HepG2 (cell line): ENCODE measurements around the gene THAP2. TPM values are rescaled to one million over a fixed set of nuclear protein-coding genes. Genes with fewer than 3 reads are reported as not detected.

Source experiments
- ATAC-seq: fragments of 200-7000 bp; cut with Tn5 transposase; 3 replicates; pipeline ENCODE4 v1.9.1; 2020; ENCODE audit warnings: mild to moderate bottlenecking, moderate library complexity
- BruUV-seq: library from RNA; stranded (reverse); fragments of 400-500 nt; replicated peaks from 2 replicates; lab custom pipeline; 2021; lab: Mats Ljungman, UMichigan
- CTCF ChIA-PET: fragments of 300-600 bp; formaldehyde crosslinking; extraction: SDS; loops from one replicate; lab custom pipeline; 2021; ENCODE audit warnings: low total read pairs, inconsistent platforms, low intra/inter-chr PET ratio; lab: Yijun Ruan, JAX
- POLR2A ChIA-PET: fragments of 350-600 bp; sonication (Branson Sonifier 250); formaldehyde crosslinking; loops from one replicate; lab custom pipeline; 2020; ENCODE audit warnings: antibody characterized with exemption, inconsistent platforms; lab: Yijun Ruan, JAX
- DNase-seq: peaks from one replicate; pipeline ENCODE4 v3.0.0-alpha.2; 2015; ENCODE audit warnings: low spot score
- FAIRE-seq: peaks from 3 replicates; lab custom pipeline; 2011; peaks lifted over from hg19 to GRCh38; lab: Jason Lieb, UNC
- H2AFZ ChIP-seq: one replicate; pipeline ENCODE4 v1.6.1; 2011; ENCODE audit warnings: low read length, inconsistent platforms
- H3K27ac ChIP-seq: fragments of 300-600 bp; 3 replicates; pipeline ENCODE4 v1.8.0; 2011; ENCODE audit warnings: mixed run types, mild to moderate bottlenecking, mixed read lengths, low read length, inconsistent platforms; ENCODE audit not compliant: insufficient read depth; ENCODE audit errors: extremely low read length
- H3K27me3 ChIP-seq, 2 experiments: fragments of 200-600 bp in 1 of 2; 2 replicates in 1 of 2; 3 replicates in 1 of 2; pipeline versions ENCODE4 v1.6.0 to v1.8.0; 2011; ENCODE audit warnings: low read length in 2 of 2, mild to moderate bottlenecking in 2 of 2, moderate library complexity in 2 of 2, inconsistent platforms in 1 of 2; ENCODE audit not compliant: insufficient read depth in 2 of 2, control insufficient read depth in 1 of 2
- H3K36me3 ChIP-seq, 2 experiments: fragments of 200-600 bp in 1 of 2; replicated peaks in 1 of 2; 2 replicates in 1 of 2; 3 replicates in 1 of 2; pipeline versions ENCODE4 v1.5.1 to v1.8.0; 2011; ENCODE audit warnings: low read length in 2 of 2, inconsistent platforms in 1 of 2; ENCODE audit not compliant: insufficient read depth in 2 of 2, control insufficient read depth in 1 of 2
- H3K4me1 ChIP-seq: 2 replicates; pipeline ENCODE4 v1.5.1; 2012; ENCODE audit warnings: low read length, inconsistent platforms; ENCODE audit not compliant: insufficient read depth
- H3K4me2 ChIP-seq: 2 replicates; pipeline ENCODE4 v1.6.0; 2011; ENCODE audit warnings: low read depth, low read length, inconsistent platforms
- H3K4me3 ChIP-seq, 3 experiments: fragments of 200-600 bp in 1 of 3; sonication (generic), shearing (Covaris generic) in 1 of 3; replicated peaks in 1 of 3; 2 replicates each; pipeline ENCODE4 v1.5.1; 2011 to 2016; ENCODE audit warnings: low read length in 3 of 3, inconsistent platforms in 2 of 3, low read depth in 2 of 3, mild to moderate bottlenecking in 2 of 3, control low read depth in 1 of 3, mixed read lengths in 1 of 3; ENCODE audit not compliant: insufficient read depth in 1 of 3
- H3K79me2 ChIP-seq: one replicate; pipeline ENCODE4 v1.6.1; 2011; ENCODE audit warnings: low read length, inconsistent platforms; ENCODE audit not compliant: insufficient read depth
- H3K9ac ChIP-seq: 2 replicates; pipeline ENCODE4 v1.6.0; 2011; ENCODE audit warnings: mild to moderate bottlenecking, low read depth, low read length, inconsistent platforms; ENCODE audit not compliant: insufficient read depth
- H3K9me3 ChIP-seq: 2 replicates; pipeline ENCODE4 v1.5.1; 2012; ENCODE audit warnings: mild to moderate bottlenecking, low read length
- H4K20me1 ChIP-seq: 2 replicates; pipeline ENCODE4 v1.6.0; 2011; ENCODE audit warnings: inconsistent platforms, mild to moderate bottlenecking, low read length, moderate library complexity; ENCODE audit not compliant: insufficient read depth
- BCLAF1 ChIP-seq: fragments of 450-650 bp; IDR thresholded peaks from 2 replicates; pipeline ENCODE4 v1.6.1; 2017; ENCODE audit warnings: mild to moderate bottlenecking
- CBX1 ChIP-seq: IDR thresholded peaks from one replicate; pipeline ENCODE4 v1.6.1; 2016; ENCODE audit warnings: antibody characterized with exemption, low read depth
- RFX1 ChIP-seq: fragments of 450-650 bp; IDR thresholded peaks from 2 replicates; pipeline ENCODE4 v1.6.1; 2017
- ZNF142 ChIP-seq: sonication (generic); formaldehyde crosslinking; IDR thresholded peaks from 2 replicates; pipeline ENCODE4 v1.4.0; 2020; ENCODE audit warnings: missing genetic modification reagents
- ZNF446 ChIP-seq: sonication (generic); formaldehyde crosslinking; IDR thresholded peaks from 2 replicates; pipeline ENCODE4 v1.5.0; 2020; ENCODE audit warnings: mild to moderate bottlenecking, missing genetic modification reagents
- ZNF616 ChIP-seq: sonication (generic); formaldehyde crosslinking; IDR thresholded peaks from 2 replicates; pipeline ENCODE4 v1.5.0; 2020; ENCODE audit warnings: low read depth, mild to moderate bottlenecking, missing genetic modification reagents
- ZNF704 ChIP-seq: sonication (generic); formaldehyde crosslinking; IDR thresholded peaks from 2 replicates; pipeline ENCODE4 v1.8.1; 2023; ENCODE audit warnings: mild to moderate bottlenecking, inconsistent platforms, moderate library complexity, missing genetic modification reagents, borderline replicate concordance
- ZNF747 ChIP-seq: sonication (generic); formaldehyde crosslinking; IDR thresholded peaks from 2 replicates; pipeline ENCODE4 v1.8.1; 2023; ENCODE audit warnings: missing genetic modification reagents, mild to moderate bottlenecking, borderline replicate concordance
- ZSCAN29 ChIP-seq: sonication (generic); formaldehyde crosslinking; conservative IDR thresholded peaks from 2 replicates; pipeline ENCODE4 v1.4.0; 2020; ENCODE audit warnings: mild to moderate bottlenecking, missing genetic modification reagents
- WGBS: methylation state at CpG from one replicate; pipeline ENCODE4 v1.1.6; 2017; ENCODE audit warnings: low lambda C conversion rate; 5-methylcytosine and 5-hydroxymethylcytosine counted together
- in situ Hi-C: cut with HindIII; loops from 2 replicates; pipeline ENCODE4 v1.10.0; 2017; ENCODE audit warnings: low pct_unique_long_range_greater_than_20kb; ENCODE audit not compliant: extremely low pct_ligation_motif_present
- intact Hi-C: fragments of 100-400 bp; cut with micrococcal nuclease; formaldehyde crosslinking; loops from one replicate; pipeline ENCODE4 v1.10.0; 2022; ENCODE audit not compliant: unreplicated experiment
- polyA plus RNA-seq, 8 experiments: library from polyadenylated mRNA; depleted of rRNA in 3 of 8; stranded (reverse) in 7 of 8; unstranded in 1 of 8; fragments of >200 nt; fragmentation: Illumina TruSeq in 4 of 8; extraction: Trizol in 4 of 8; gene quantifications; 2 replicates each; pipeline versions ENCODE4 v1.2.1 to v1.2.3, GENCODE V29; 2011 to 2016; ENCODE audit warnings: low read depth in 4 of 8, missing spikeins in 1 of 8, mixed read lengths in 1 of 8; ENCODE audit not compliant: insufficient read depth in 1 of 8
- total RNA-seq, 5 experiments: library from RNA; depleted of rRNA; stranded (reverse); fragments of >200 nt; fragmentation: Illumina TruSeq; extraction: Trizol; gene quantifications; 2 replicates each; pipeline ENCODE4 v1.2.3, GENCODE V29; 2016; ENCODE audit warnings: low read depth in 1 of 5

The THAP2 gene
- total and polyA plus RNA-seq, 2 of the 13 experiments (the other 11 are each of a cell fraction or from before 2014, with no cell fraction given): 5.2 to 6.2 TPM

GRCh38 chr12:71694099-71694820, 30.2 kb downstream of the THAP2 start:
- Histone ChIP-seq H3K27me3 (no peaks in the 10 kb centered on the region), H3K79me2 (no peaks in the 10 kb centered on the region), H4K20me1 (no peaks in the 10 kb centered on the region), H3K27ac (no peak overlapping the region), H3K36me3 (peaks cover under 1 to 16% of the 10 kb centered on the region in 2 experiments; a peak in 3 of 5 replicates), H2AFZ (no peak overlapping the region), H3K4me1 (peaks cover 21% of the 10 kb centered on the region), H3K9ac (no peak overlapping the region), H3K4me2 (no peak overlapping the region), H3K9me3 (no peaks in the 10 kb centered on the region), H3K4me3 (no peak overlapping the region)
- FAIRE-seq (no peak), ATAC-seq (peak; percentile 48), DNase-seq (no peak)
- ChIA-PET POLR2A (interaction anchor here (2.0 kb wide), 1 partner anchor 8 kb away, joined by 14 read pairs; the partner anchor contains the start of gene TMEM19), CTCF (no interaction called here)
- intact Hi-C loops: no loop called here
- BruUV-seq: no TSS peak
- 84% methylated on average over 1 of the region's 1 CpG for WGBS
- in situ Hi-C loops: no loop called here
- TF ChIP-seq BCLAF1 (no peak), ZNF747 (CRISPR knock-in tag) (no peak), ZNF616 (CRISPR knock-in tag) (no peak), ZSCAN29 (CRISPR knock-in tag) (no peak), ZNF446 (no peak), ZNF704 (no peak), CBX1 (no peak), ZNF142 (CRISPR knock-in tag) (no peak), RFX1 (no peak)
